Keratinocyte (primary cell): ENCODE measurements around the gene ADAMTSL1. TPM values are rescaled to one million over a fixed set of nuclear protein-coding genes. Genes with fewer than 3 reads are reported as not detected.

Experiments
- DNase-seq: peaks from one replicate; pipeline ENCODE4 v3.0.0-alpha.2; 2011; ENCODE audit warnings: low read depth, missing footprints, low spot score
- FAIRE-seq: peaks from 2 replicates; lab custom pipeline; 2011; peaks lifted over from hg19 to GRCh38; lab: Jason Lieb, UNC
- H2AFZ ChIP-seq: 2 replicates; pipeline ENCODE4 v1.6.0; 2012; ENCODE audit warnings: low read length, control low read depth, inconsistent platforms; ENCODE audit not compliant: control insufficient read depth
- H3K27ac ChIP-seq: 2 replicates; pipeline ENCODE4 v1.5.1; 2011; ENCODE audit warnings: low read length; ENCODE audit not compliant: control insufficient read depth, insufficient read depth
- H3K27me3 ChIP-seq: 3 replicates; pipeline ENCODE4 v1.6.0; 2011; ENCODE audit warnings: low read length; ENCODE audit not compliant: control insufficient read depth, insufficient read depth; ENCODE audit errors: extremely low read depth
- H3K36me3 ChIP-seq, 2 experiments: 2 replicates in 1 of 2; 3 replicates in 1 of 2; pipeline ENCODE4 v1.5.1; 2011; ENCODE audit warnings: low read length in 2 of 2, mild to moderate bottlenecking in 1 of 2; ENCODE audit not compliant: control insufficient read depth in 2 of 2, insufficient read depth in 2 of 2; ENCODE audit errors: extremely low read depth in 1 of 2
- H3K4me1 ChIP-seq: 3 replicates; pipeline ENCODE4 v1.5.1; 2011; ENCODE audit warnings: low read length; ENCODE audit not compliant: control insufficient read depth, insufficient read depth; ENCODE audit errors: extremely low read depth
- H3K4me2 ChIP-seq: 3 replicates; pipeline ENCODE4 v1.6.0; 2011; ENCODE audit warnings: low read depth, low read length; ENCODE audit not compliant: control insufficient read depth, insufficient read depth; ENCODE audit errors: extremely low read depth
- H3K4me3 ChIP-seq, 3 experiments: fragments of 200-600 bp in 1 of 3; sonication (generic) in 1 of 3; 2 replicates in 2 of 3; 3 replicates in 1 of 3; pipeline ENCODE4 v1.5.1; 2011 to 2016; ENCODE audit warnings: low read length in 3 of 3, mild to moderate bottlenecking in 3 of 3, control low read depth in 2 of 3, inconsistent platforms in 1 of 3, low read depth in 1 of 3, mixed read lengths in 1 of 3, mixed run types in 1 of 3, moderate library complexity in 1 of 3; ENCODE audit not compliant: control insufficient read depth in 2 of 3, insufficient read depth in 2 of 3; ENCODE audit errors: extremely low read depth in 1 of 3
- H3K79me2 ChIP-seq: 2 replicates; pipeline ENCODE4 v1.6.0; 2012; ENCODE audit warnings: low read length; ENCODE audit not compliant: control insufficient read depth, insufficient read depth
- H3K9ac ChIP-seq: 3 replicates; pipeline ENCODE4 v1.6.0; 2011; ENCODE audit warnings: low read length; ENCODE audit not compliant: control insufficient read depth, insufficient read depth; ENCODE audit errors: extremely low read depth
- H3K9me1 ChIP-seq: 3 replicates; pipeline ENCODE4 v1.6.0; 2011; ENCODE audit warnings: low read length; ENCODE audit not compliant: control insufficient read depth, insufficient read depth; ENCODE audit errors: extremely low read depth
- H3K9me3 ChIP-seq: 2 replicates; pipeline ENCODE4 v1.5.1; 2012; ENCODE audit warnings: low read depth, low read length; ENCODE audit not compliant: control insufficient read depth
- H4K20me1 ChIP-seq: 3 replicates; pipeline ENCODE4 v1.6.0; 2011; ENCODE audit warnings: low read length; ENCODE audit not compliant: control insufficient read depth, insufficient read depth; ENCODE audit errors: extremely low read depth
- EZH2 ChIP-seq: IDR thresholded peaks from one replicate; pipeline ENCODE4 v1.6.1; 2012; ENCODE audit warnings: inconsistent platforms, mild to moderate bottlenecking, low read length, moderate library complexity
- dilution Hi-C: fragments of 300-500 bp; cut with MboI; formaldehyde crosslinking; loops from one replicate; pipeline ENCODE4 v1.7.0; 2020; ENCODE audit warnings: low sequenced_read_pairs; ENCODE audit not compliant: extremely low pct_ligation_motif_present
- polyA plus RNA-seq, 5 experiments: library from polyadenylated mRNA; depleted of rRNA in 3 of 5; stranded (reverse) in 3 of 5; stranded (forward) in 1 of 5; unstranded in 1 of 5; fragments of >200 nt; gene quantifications; 1 replicate in 1 of 5; 2 replicates in 3 of 5; 3 replicates in 1 of 5; pipeline versions ENCODE4 v1.2.1 to v1.2.3, GENCODE V29; 2011 to 2012; ENCODE audit warnings: missing spikeins in 2 of 5, low read depth in 1 of 5, low replicate concordance in 1 of 5
- TF ChIP-seq, protein P1 (sequence below), 3 experiments: IDR thresholded peaks in 1 of 3; conservative IDR thresholded peaks in 1 of 3; optimal IDR thresholded peaks in 1 of 3; 2 replicates in 2 of 3; 3 replicates in 1 of 3; pipeline versions ENCODE3 to v1.5.1; 2011; ENCODE audit warnings: low read length in 3 of 3, mild to moderate bottlenecking in 3 of 3, moderate library complexity in 2 of 3, control low read depth in 1 of 3, inconsistent platforms in 1 of 3; ENCODE audit not compliant: insufficient read depth in 2 of 3; ENCODE audit errors: extremely low read depth in 1 of 3

The ADAMTSL1 gene
- polyA plus RNA-seq, 1 donor (not counting 4 experiments of a cell fraction or from before 2014, with no cell fraction given): 1.1 TPM

DNA sequence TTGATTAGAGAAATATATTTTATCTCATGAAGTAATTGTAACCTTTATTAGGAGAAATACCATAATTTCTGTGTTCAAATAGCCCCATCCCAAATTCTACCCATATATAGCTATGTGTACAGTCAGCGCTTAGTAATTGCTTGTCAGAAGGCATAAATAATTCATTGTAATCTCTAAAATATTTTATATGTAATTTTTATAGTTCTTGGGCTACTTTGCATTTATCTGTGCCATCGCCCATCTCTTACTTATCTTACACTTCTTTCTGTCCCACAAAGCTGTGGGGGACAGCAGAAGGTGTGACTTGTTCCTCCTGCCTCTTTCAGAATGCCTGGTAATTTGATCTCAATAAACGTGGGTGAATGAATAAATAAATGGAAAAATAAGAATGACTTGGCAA lies 5.5 kb downstream of the ADAMTSL1 start:
- no peaks in the 10 kb centered on the region for H3K9me1 ChIP-seq
- no peak overlapping the region for H3K4me2 ChIP-seq
- dilution Hi-C loops: loop anchor here (25.0 kb wide), 1 partner anchor 92 kb away; no protein-coding TSS in a partner anchor
- no peak for TF ChIP-seq EZH2
- TF ChIP-seq, protein P1, sequence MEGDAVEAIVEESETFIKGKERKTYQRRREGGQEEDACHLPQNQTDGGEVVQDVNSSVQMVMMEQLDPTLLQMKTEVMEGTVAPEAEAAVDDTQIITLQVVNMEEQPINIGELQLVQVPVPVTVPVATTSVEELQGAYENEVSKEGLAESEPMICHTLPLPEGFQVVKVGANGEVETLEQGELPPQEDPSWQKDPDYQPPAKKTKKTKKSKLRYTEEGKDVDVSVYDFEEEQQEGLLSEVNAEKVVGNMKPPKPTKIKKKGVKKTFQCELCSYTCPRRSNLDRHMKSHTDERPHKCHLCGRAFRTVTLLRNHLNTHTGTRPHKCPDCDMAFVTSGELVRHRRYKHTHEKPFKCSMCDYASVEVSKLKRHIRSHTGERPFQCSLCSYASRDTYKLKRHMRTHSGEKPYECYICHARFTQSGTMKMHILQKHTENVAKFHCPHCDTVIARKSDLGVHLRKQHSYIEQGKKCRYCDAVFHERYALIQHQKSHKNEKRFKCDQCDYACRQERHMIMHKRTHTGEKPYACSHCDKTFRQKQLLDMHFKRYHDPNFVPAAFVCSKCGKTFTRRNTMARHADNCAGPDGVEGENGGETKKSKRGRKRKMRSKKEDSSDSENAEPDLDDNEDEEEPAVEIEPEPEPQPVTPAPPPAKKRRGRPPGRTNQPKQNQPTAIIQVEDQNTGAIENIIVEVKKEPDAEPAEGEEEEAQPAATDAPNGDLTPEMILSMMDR (optimal IDR thresholded peaks at IDR 0.05 in 1 of 3, IDR thresholded peaks at IDR 0.05 in 1 of 3, conservative IDR thresholded peaks at IDR 0.05 in 1 of 3; ENCODE audit: extremely low read depth in 1 of 3, insufficient read depth in 2 of 3, low read length in 3 of 3): no peak
- H3K4me3 ChIP-seq: no peak overlapping the region
- DNase-seq (no peak), FAIRE-seq (no peak)
- H2AFZ ChIP-seq: no peak overlapping the region
- no peaks in the 10 kb centered on the region for H4K20me1 ChIP-seq
- no peaks in the 10 kb centered on the region for H3K27me3 ChIP-seq
- H3K27ac ChIP-seq: no peak overlapping the region
- H3K36me3 ChIP-seq: no peaks in the 10 kb centered on the region
- H3K9me3 ChIP-seq: no peaks in the 10 kb centered on the region
- H3K79me2 ChIP-seq: no peaks in the 10 kb centered on the region
- H3K4me1 ChIP-seq: no peaks in the 10 kb centered on the region
- H3K9ac ChIP-seq: no peak overlapping the region

DNA sequence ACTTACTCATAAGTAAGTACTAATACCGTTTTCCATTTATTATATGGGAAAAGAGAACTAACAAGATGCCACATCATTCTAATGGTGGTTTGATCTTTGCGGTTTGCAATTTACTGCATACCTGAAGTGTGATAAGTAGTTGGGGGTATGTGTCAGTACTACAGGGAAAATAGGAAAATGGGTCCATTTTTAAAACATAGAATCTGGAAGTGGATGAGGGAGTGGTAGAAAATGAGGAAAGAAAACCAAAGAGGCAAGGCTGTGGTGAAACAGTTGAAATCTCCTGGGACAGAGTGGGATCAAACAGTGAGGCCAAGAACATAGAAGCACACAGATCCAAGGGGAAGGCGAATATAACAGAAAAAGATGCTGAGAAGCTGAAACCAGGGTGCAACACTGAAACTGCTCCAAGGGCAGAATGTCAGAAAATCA lies 6.7 kb downstream of the ADAMTSL1 start:
- no peaks in the 10 kb centered on the region for H3K79me2 ChIP-seq
- no peak overlapping the region for H3K27ac ChIP-seq
- dilution Hi-C loops: loop anchor here (25.0 kb wide), 1 partner anchor 93 kb away; no protein-coding TSS in a partner anchor
- no peak overlapping the region for H2AFZ ChIP-seq
- H3K4me2 ChIP-seq: no peak overlapping the region
- H3K4me1 ChIP-seq: no peaks in the 10 kb centered on the region
- no peaks in the 10 kb centered on the region for H3K36me3 ChIP-seq
- H3K9me3 ChIP-seq: no peaks in the 10 kb centered on the region
- H4K20me1 ChIP-seq: no peaks in the 10 kb centered on the region
- TF ChIP-seq, protein P1 (optimal IDR thresholded peaks at IDR 0.05 in 1 of 3, IDR thresholded peaks at IDR 0.05 in 1 of 3, conservative IDR thresholded peaks at IDR 0.05 in 1 of 3; ENCODE audit: extremely low read depth in 1 of 3, insufficient read depth in 2 of 3, low read length in 3 of 3): no peak
- no peak for TF ChIP-seq EZH2
- H3K9me1 ChIP-seq: no peaks in the 10 kb centered on the region
- DNase-seq (no peak), FAIRE-seq (no peak)
- no peaks in the 10 kb centered on the region for H3K27me3 ChIP-seq
- no peak overlapping the region for H3K9ac ChIP-seq
- no peak overlapping the region for H3K4me3 ChIP-seq
